LNCaP clone FGC (cell line): ENCODE results near the gene MALRD1.

ENCODE experiments used
- DNase-seq: peaks from one replicate; pipeline ENCODE4 v3.0.0-alpha.2; 2011; ENCODE audit warnings: low read depth
- H3K4me3 ChIP-seq: 2 replicates; pipeline ENCODE4 v1.5.1; 2011; ENCODE audit warnings: mild to moderate bottlenecking, low read depth, low read length, control low read depth
- TF ChIP-seq, protein P1 (sequence below): IDR thresholded peaks from 2 replicates; pipeline ENCODE4 v1.5.1; 2012; ENCODE audit warnings: mild to moderate bottlenecking; ENCODE audit not compliant: control insufficient read depth, insufficient read depth; ENCODE audit errors: extremely low read depth

The MALRD1 gene

DNA sequence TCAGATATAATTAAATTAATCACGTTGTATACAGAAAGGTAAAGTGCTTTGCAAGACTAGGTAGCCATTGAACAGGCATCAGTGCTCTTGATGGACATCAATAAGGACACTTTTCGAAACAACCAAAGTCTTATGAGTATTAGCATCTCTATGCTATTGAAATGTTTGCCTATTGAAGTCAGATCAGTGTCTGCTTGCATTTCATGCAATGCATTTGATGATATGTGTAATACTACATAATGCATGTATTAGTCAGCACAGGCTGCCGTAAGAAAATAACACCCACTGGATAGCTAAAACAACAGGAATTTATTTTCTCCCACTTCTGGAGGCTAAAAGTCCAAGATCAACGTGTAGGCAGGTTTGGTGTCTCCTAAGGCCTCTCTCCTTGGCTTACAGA lies 558.4 kb downstream of the MALRD1 start:
- DNase-seq, result no peak
- H3K4me3 ChIP-seq, result no peak overlapping the region
- TF ChIP-seq, protein P1, sequence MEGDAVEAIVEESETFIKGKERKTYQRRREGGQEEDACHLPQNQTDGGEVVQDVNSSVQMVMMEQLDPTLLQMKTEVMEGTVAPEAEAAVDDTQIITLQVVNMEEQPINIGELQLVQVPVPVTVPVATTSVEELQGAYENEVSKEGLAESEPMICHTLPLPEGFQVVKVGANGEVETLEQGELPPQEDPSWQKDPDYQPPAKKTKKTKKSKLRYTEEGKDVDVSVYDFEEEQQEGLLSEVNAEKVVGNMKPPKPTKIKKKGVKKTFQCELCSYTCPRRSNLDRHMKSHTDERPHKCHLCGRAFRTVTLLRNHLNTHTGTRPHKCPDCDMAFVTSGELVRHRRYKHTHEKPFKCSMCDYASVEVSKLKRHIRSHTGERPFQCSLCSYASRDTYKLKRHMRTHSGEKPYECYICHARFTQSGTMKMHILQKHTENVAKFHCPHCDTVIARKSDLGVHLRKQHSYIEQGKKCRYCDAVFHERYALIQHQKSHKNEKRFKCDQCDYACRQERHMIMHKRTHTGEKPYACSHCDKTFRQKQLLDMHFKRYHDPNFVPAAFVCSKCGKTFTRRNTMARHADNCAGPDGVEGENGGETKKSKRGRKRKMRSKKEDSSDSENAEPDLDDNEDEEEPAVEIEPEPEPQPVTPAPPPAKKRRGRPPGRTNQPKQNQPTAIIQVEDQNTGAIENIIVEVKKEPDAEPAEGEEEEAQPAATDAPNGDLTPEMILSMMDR, result no peak

DNA sequence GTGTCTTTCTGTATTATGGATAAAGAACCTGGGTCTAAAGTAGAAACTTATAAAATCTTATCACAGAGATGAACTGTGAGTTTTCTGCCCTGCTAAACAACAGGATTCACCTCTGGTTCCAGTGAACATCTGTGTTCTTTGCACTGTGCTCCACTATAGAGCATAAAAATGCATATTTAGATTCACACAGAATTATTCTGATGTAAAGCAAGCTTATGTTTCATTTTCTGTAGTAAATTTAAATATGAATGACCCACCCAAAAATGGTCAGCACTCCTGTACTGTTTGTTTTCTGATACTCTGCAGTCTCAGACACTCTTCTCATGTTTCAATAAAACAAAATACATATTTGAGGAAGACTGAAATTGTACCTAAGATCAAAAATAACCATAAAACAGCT lies 563.2 kb downstream of the MALRD1 start:
- no peak overlapping the region for H3K4me3 ChIP-seq
- DNase-seq, result no peak
- TF ChIP-seq, protein P1, result no peak

DNA sequence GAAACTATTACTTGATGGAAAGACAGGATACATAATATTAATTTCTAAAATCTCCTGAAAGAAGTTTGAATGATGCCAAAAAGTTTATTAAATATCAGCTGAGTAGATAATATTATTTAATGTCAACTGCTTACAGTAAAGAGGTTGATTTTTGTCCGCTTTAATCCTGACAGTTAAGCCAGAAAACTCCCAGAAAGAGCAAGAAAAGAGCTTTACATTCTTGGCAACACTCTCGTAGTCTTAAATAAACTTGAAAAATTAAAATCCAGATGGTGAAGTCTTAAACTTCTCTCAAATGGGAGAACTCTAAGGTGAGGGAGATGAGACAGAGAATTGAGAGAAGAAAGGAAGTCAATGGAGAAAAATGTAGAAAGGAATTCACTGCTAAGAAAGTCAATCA lies 568.4 kb downstream of the MALRD1 start:
- no peak for DNase-seq
- TF ChIP-seq, protein P1, result no peak
- no peak overlapping the region for H3K4me3 ChIP-seq

- TF ChIP-seq, protein P1, result peak; percentile 33; the same call in 1 of the 2 replicates
- no peak overlapping the region for H3K4me3 ChIP-seq
- DNase-seq, result no peak
Measured at GRCh38 chr10:19620811-19621210, 572.2 kb downstream of the MALRD1 start.

DNA sequence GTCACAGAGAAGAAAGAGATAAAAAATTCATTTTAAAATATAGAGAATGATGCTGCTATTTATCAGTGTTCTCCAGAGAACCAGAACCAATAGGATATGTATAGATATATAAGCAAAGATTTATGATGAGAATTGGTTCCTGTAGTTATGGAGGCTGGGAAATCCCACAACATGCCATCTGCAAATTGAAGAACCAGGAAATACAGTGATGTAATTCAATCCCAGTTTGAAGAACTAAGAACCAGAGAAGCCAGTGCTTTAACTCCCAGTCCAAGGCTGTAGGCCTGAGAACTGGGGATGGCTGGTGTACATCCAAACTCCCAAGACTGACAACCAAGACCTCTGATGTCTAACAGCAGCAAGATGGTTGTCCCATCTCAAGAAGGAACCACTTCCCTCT lies 574.7 kb downstream of the MALRD1 start:
- no peak overlapping the region for H3K4me3 ChIP-seq
- TF ChIP-seq, protein P1, result no peak
- no peak for DNase-seq

- H3K4me3 ChIP-seq, result no peak overlapping the region
- no peak for DNase-seq
- TF ChIP-seq, protein P1, result no peak
Measured at GRCh38 chr10:19626156-19626555, 577.6 kb downstream of the MALRD1 start.

DNA sequence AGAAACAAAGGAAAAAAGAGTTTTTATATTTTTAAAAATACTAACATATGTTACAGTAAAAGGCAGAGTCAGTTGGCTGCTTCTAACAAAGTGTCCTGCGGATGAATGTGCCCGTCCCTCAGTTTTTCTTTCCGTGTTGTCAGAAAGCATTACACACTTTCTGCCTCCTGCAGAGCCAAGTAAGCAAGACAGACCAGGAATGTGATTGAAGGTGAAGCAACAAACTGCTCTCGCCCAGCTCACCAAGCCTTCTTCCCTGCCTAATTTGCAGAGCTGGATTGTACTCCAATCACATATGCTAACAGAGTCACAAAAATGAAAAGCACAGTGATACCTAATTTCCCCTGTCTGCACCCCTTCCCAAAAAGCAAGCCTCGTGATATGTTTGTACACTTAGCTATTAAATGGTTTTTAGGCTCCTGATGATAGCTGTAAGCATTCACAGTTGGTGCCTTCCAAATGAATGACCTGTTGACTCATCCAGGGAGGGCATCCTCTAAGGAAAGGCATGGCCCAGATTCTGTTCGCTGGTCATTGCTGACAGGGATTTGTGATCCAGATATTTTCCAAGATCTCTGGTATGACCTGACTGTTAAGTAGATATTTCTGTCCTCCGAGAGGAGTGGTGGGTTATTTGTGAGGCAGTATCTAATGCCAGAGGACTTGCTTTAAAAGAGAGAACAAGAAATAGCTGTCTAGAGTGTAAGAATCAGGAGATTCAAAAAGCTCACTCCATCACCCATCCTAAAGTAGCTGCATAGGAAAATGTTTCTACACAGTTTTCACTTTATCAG lies 580.4 kb downstream of the MALRD1 start:
- TF ChIP-seq, protein P1, result no peak
- DNase-seq, result no peak
- no peak overlapping the region for H3K4me3 ChIP-seq
